ENCODE data around the gene SP3.

DNA sequence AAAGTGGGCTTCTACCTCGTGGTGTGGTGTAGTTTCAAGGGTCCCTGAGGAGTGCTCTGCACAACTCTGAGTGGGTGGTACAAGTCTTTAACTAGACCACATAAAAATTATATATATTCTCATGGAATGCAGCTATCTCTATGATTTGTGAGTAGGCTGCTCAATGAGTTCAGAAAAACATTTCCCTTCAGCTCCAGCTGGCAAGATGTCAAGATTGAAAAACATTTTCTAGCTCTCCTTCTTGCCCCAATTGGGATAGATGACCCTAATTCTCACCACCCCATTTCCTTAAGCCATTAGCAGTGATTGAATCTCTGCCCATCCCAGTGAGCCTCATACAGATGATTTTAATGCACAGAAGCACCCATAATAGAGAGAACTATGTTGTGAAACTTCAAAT is 28.3 kb upstream of the SP3 start:
- TF ChIP-seq, protein P1, sequence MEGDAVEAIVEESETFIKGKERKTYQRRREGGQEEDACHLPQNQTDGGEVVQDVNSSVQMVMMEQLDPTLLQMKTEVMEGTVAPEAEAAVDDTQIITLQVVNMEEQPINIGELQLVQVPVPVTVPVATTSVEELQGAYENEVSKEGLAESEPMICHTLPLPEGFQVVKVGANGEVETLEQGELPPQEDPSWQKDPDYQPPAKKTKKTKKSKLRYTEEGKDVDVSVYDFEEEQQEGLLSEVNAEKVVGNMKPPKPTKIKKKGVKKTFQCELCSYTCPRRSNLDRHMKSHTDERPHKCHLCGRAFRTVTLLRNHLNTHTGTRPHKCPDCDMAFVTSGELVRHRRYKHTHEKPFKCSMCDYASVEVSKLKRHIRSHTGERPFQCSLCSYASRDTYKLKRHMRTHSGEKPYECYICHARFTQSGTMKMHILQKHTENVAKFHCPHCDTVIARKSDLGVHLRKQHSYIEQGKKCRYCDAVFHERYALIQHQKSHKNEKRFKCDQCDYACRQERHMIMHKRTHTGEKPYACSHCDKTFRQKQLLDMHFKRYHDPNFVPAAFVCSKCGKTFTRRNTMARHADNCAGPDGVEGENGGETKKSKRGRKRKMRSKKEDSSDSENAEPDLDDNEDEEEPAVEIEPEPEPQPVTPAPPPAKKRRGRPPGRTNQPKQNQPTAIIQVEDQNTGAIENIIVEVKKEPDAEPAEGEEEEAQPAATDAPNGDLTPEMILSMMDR (IDR thresholded peaks at IDR 0.05): no peak
- no peak for TF ChIP-seq POLR2A (IDR thresholded peaks at IDR 0.05)

All from body of pancreas (tissue), 4 donors.